Endodermal cell (in vitro differentiated cells): ENCODE results near the gene C6orf118. TPM values are rescaled to one million over a fixed set of nuclear protein-coding genes. Genes with fewer than 3 reads are reported as not detected.

ENCODE experiments used
- DNase-seq: peaks from one replicate; pipeline ENCODE4 v3.0.0-alpha.2; 2017
- H3K27ac ChIP-seq: 2 replicates; pipeline ENCODE4 v1.5.1; 2013; ENCODE audit warnings: mild to moderate bottlenecking, low read depth, low read length, moderate library complexity
- H3K27me3 ChIP-seq: 2 replicates; pipeline ENCODE4 v1.6.1; 2013; ENCODE audit warnings: mild to moderate bottlenecking, low read length, moderate library complexity; ENCODE audit not compliant: insufficient read depth, control insufficient read depth, poor library complexity, severe bottlenecking
- H3K36me3 ChIP-seq: 2 replicates; pipeline ENCODE4 v1.7.0; 2013; ENCODE audit warnings: mild to moderate bottlenecking, low read length, moderate library complexity; ENCODE audit not compliant: control insufficient read depth, insufficient read depth
- H3K4me1 ChIP-seq: one replicate; pipeline ENCODE4 v1.7.0; 2013; ENCODE audit warnings: low read length; ENCODE audit not compliant: control insufficient read depth, insufficient read depth
- H3K4me3 ChIP-seq: 2 replicates; pipeline ENCODE4 v1.5.1; 2013; ENCODE audit warnings: mild to moderate bottlenecking, low read length, moderate library complexity
- H3K9ac ChIP-seq: 2 replicates; pipeline ENCODE4 v1.6.1; 2013; ENCODE audit warnings: mild to moderate bottlenecking, low read length, moderate library complexity; ENCODE audit not compliant: poor library complexity, severe bottlenecking; ENCODE audit errors: extremely low read depth
- H3K9me3 ChIP-seq: 2 replicates; pipeline ENCODE4 v1.6.1; 2013; ENCODE audit warnings: mild to moderate bottlenecking, low read length, moderate library complexity; ENCODE audit not compliant: control insufficient read depth
- H3K27ac Mint-ChIP-seq: 2 replicates; pipeline ENCODE4 v1.8.0; 2020; ENCODE audit warnings: mixed read lengths
- H3K27me3 Mint-ChIP-seq: 2 replicates; pipeline ENCODE4 v1.8.0; 2021; ENCODE audit warnings: mild to moderate bottlenecking, mixed read lengths; ENCODE audit not compliant: insufficient read depth
- H3K36me3 Mint-ChIP-seq: 2 replicates; pipeline ENCODE4 v1.8.0; 2020; ENCODE audit warnings: low read depth, mixed read lengths
- H3K4me1 Mint-ChIP-seq: 2 replicates; pipeline ENCODE4 v1.8.0; 2020; ENCODE audit warnings: mixed read lengths
- H3K4me3 Mint-ChIP-seq: 2 replicates; pipeline ENCODE4 v1.8.0; 2020; ENCODE audit warnings: mild to moderate bottlenecking, moderate library complexity, mixed read lengths
- H3K9me3 Mint-ChIP-seq: 2 replicates; pipeline ENCODE4 v1.8.0; 2020; ENCODE audit warnings: mild to moderate bottlenecking, mixed read lengths
- WGBS, 2 experiments: methylation state at CpG; one replicate each; pipeline versions ENCODE4 v1.1.5 to v1.1.7; 2013; ENCODE audit warnings: missing lambda C conversion rate in 2 of 2, mixed read lengths in 1 of 2; ENCODE audit not compliant: insufficient coverage in 1 of 2, insufficient read length in 1 of 2; 5-methylcytosine and 5-hydroxymethylcytosine counted together
- long read RNA-seq, 4 experiments: library from polyadenylated mRNA in 2 of 4; library from RNA in 1 of 4; library from capped mRNA in 1 of 4; stranded (forward) in 3 of 4; unstranded in 1 of 4; transcript quantifications; one replicate each; pipeline ENCODE4 v2.0.0, GENCODE V29; 2020 to 2021; ENCODE audit warnings: inconsistent platforms in 1 of 4
- polyA plus RNA-seq, 2 experiments: library from polyadenylated mRNA; stranded (reverse); fragments of 50-300 nt; gene quantifications; one replicate each; pipeline ENCODE4 v1.2.3, GENCODE V29; 2013
- total RNA-seq, 2 donors: library from RNA; stranded (reverse); fragmentation: NEBNext Ultra II Directional in 1 of 2; extraction: Animal tissue kit (Norgen Biotek cat#: 25700) in 1 of 2; gene quantifications; 2 replicates in 1 of 2; 3 replicates in 1 of 2; pipeline ENCODE4 v1.2.1, GENCODE V29; 2021
- TF ChIP-seq, protein P1 (sequence below): fragments of 200-600 bp; sonication (generic); conservative IDR thresholded peaks from 2 replicates; pipeline ENCODE4 v1.5.0; 2021; ENCODE audit warnings: antibody characterized with exemption, mild to moderate bottlenecking

The C6orf118 gene
- 1 to 10 TPM in 1 of 2 donors, under 1 TPM in 1; 0.58 to 1.1 TPM for total RNA-seq
- polyA plus RNA-seq (2013, experiment 1 of 2): 14.0 TPM
- polyA plus RNA-seq (2013, experiment 2 of 2): 16.7 TPM
- long read RNA-seq, experiment 1: 0 reads
- long read RNA-seq, experiment 2: 0 reads
- long read RNA-seq, experiment 3, partial matches to known transcripts: 0 of 1 reads
- long read RNA-seq, experiment 3, other reads (novel, unspliced or antisense): 1 of 1 reads
- long read RNA-seq, experiment 4: 0 reads

DNA sequence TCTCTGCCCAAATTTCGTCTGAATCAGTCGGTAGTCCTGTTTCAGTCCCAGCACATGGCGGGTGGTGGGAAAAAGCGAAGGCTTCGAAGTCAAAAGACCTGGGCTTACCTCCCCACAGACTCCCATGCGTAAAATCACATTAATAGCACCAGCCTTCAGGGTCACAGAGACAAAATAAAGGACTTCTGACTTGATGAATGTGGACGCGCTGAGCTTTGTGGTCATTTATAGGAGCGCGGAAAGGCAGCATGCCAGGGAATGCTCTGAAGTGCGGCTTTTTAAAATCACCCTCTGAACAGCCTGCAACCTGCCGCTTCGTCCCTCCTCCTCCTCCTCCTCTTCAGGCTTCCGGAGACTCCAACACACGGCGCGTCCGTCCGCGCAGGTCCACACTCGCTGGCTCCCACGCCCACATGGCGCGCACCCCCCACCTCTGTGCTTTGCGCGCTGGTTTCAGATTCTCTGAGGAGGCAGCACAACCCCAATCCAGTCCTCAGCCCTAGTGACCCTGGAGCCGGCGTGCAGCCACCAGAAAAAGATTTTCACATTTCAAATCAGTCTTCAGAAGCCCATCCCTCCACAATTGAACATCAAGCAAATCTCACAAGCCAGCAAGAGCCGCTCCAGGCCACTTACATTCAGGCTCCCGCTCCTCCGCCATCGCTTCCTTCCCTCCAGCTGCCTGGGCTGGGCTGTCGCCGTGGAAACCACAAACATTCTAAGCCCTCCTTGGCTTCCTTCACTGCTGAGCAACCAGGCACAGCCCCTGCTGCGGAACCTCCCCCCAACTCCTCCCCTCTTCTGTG lies at the start of gene C6orf118:
Gene C6orf118 (minus strand): TSS at position 680 of the 806 bp plus-strand sequence. CDS start 19 bp downstream, at position 661.
- H3K4me3 Mint-ChIP-seq: peak within 1 kb of the TSS; percentile 75
- TF ChIP-seq, protein P1, sequence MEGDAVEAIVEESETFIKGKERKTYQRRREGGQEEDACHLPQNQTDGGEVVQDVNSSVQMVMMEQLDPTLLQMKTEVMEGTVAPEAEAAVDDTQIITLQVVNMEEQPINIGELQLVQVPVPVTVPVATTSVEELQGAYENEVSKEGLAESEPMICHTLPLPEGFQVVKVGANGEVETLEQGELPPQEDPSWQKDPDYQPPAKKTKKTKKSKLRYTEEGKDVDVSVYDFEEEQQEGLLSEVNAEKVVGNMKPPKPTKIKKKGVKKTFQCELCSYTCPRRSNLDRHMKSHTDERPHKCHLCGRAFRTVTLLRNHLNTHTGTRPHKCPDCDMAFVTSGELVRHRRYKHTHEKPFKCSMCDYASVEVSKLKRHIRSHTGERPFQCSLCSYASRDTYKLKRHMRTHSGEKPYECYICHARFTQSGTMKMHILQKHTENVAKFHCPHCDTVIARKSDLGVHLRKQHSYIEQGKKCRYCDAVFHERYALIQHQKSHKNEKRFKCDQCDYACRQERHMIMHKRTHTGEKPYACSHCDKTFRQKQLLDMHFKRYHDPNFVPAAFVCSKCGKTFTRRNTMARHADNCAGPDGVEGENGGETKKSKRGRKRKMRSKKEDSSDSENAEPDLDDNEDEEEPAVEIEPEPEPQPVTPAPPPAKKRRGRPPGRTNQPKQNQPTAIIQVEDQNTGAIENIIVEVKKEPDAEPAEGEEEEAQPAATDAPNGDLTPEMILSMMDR: no peak

DNA sequence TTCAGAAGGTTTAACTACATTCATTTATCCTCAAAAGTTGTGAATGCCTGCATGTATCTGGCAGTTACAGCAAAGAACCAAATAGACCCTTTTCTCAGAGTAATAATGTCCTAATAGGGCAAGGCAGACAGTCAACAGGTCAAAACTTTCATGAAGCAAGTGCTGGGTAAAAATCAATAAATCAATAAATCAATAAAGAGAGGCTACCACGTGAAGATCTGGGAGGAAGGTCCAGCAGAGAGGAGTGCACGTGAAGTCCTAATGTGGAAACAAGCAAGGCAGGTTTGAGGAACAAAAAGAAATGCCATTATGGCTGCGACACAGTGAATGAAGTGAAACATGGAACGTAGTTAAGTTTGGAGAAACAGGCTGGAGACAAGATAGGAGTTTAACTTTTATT lies 36.3 kb upstream of the C6orf118 start:
- Mint-ChIP-seq H3K4me1 (no peaks in the 10 kb centered on the region), H3K27me3 (no peaks in the 10 kb centered on the region), H3K36me3 (peaks cover 38% of the 10 kb centered on the region), H3K4me3 (no peak overlapping the region), H3K27ac (no peak overlapping the region), H3K9me3 (peaks cover 18% of the 10 kb centered on the region)
- H3K4me3 ChIP-seq: no peak overlapping the region
- TF ChIP-seq, protein P1: no peak
- peaks cover 83% of the 10 kb centered on the region for H3K36me3 ChIP-seq
- peaks cover 13% of the 10 kb centered on the region for H3K9me3 ChIP-seq
- no peak for DNase-seq
- no peaks in the 10 kb centered on the region for H3K4me1 ChIP-seq
- 86 to 92% methylated on average over 4 of the region's 4 CpGs for WGBS, 2 experiments
- H3K27ac ChIP-seq: no peak overlapping the region
- H3K9ac ChIP-seq: no peak overlapping the region
- H3K27me3 ChIP-seq: no peaks in the 10 kb centered on the region

More for the DNA sequence above, at the start of gene C6orf118:
- peak within 1 kb of the TSS; percentile 91 for H3K27ac Mint-ChIP-seq
- no peaks in the 10 kb centered on the region for H3K9me3 Mint-ChIP-seq
- WGBS, 2 experiments: 17 to 39% methylated on average over 13 to 35 of the region's 35 CpGs
- Histone ChIP-seq H3K4me3 (peak within 1 kb of the TSS; percentile 82), H3K4me1 (no peaks in the 10 kb centered on the region), H3K36me3 (no peaks in the 10 kb centered on the region), H3K27ac (peak within 1 kb of the TSS; percentile 96), H3K9me3 (no peaks in the 10 kb centered on the region), H3K27me3 (peaks cover 16% of the 10 kb centered on the region), H3K9ac (peak within 1 kb of the TSS; percentile 72)
- H3K4me1 Mint-ChIP-seq: peaks cover 6% of the 10 kb centered on the region
- no peaks in the 10 kb centered on the region for H3K36me3 Mint-ChIP-seq
- peaks cover 39% of the 10 kb centered on the region for H3K27me3 Mint-ChIP-seq
- peak; percentile 94 for DNase-seq

DNA sequence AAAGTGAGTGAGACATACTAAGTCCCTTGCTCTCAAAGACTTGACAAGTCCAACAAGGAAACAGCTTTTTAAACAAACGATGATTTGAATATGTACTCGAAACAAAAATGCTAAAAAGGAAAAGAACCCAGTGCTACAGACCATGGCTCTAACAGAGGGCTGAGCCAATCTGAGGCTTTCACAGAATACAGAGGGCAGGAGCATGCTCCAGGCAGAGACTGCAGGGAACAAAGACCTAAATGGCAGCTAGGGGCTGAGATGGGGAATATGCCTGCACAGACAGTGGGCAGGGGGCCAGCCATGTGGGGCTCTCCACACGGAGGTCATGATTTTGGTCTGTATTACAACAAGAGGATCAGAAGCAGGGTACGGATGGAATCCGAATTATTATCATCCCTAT lies 31.1 kb upstream of the C6orf118 start:
- no peaks in the 10 kb centered on the region for H3K27me3 Mint-ChIP-seq
- no peaks in the 10 kb centered on the region for H3K9me3 Mint-ChIP-seq
- 93 to 94% methylated on average over 5 of the region's 5 CpGs for WGBS, 2 experiments
- H3K27ac Mint-ChIP-seq: no peak overlapping the region
- Histone ChIP-seq H3K9me3 (no peaks in the 10 kb centered on the region), H3K27me3 (no peaks in the 10 kb centered on the region), H3K27ac (peak overlapping the region; percentile 66), H3K36me3 (peaks cover 76% of the 10 kb centered on the region), H3K9ac (no peak overlapping the region), H3K4me1 (no peaks in the 10 kb centered on the region), H3K4me3 (no peak overlapping the region)
- no peak overlapping the region for H3K4me3 Mint-ChIP-seq
- H3K36me3 Mint-ChIP-seq: peaks cover 21% of the 10 kb centered on the region
- no peaks in the 10 kb centered on the region for H3K4me1 Mint-ChIP-seq
- no peak for DNase-seq
- TF ChIP-seq, protein P1: no peak
